Erythroblast (primary cell): ENCODE results near the gene PPIL1.

ENCODE experiments used
- GATA1 ChIP-seq: IDR thresholded peaks from 2 replicates; pipeline ENCODE4 v1.6.1; 2011; ENCODE audit warnings: low read depth, mild to moderate bottlenecking, control low read depth, low read length, moderate library complexity
- POLR2A ChIP-seq: IDR thresholded peaks from 2 replicates; pipeline ENCODE4 v1.6.1; 2011; ENCODE audit warnings: mild to moderate bottlenecking, low read length

DNA sequence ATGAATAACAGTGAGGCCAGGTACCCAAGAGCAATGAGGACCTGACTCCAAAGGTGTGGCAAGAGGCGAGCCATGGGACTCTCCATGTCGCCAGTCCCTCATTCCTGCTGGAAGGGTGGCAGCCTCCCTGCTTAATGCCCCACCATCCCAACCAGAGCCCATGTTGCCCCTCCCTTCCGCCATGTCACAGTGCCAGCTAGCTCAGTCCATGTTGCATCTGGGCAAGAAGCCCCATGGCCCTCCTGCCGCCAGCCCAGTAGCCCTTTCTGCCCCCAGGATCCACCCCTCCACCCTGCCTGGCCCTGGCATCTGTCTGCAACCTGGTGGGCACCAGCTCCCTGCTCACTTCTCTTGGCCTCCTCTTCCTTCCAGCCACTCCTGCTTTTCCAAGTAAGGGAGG is 29.4 kb downstream of the PPIL1 start:
- TF ChIP-seq POLR2A (no peak), GATA1 (no peak)
